ENCODE data around the gene LRRC74A.
A peak's percentile ranks its signal among the peaks of the same experiment; 100 is the strongest.

Gene LRRC74A

DNA sequence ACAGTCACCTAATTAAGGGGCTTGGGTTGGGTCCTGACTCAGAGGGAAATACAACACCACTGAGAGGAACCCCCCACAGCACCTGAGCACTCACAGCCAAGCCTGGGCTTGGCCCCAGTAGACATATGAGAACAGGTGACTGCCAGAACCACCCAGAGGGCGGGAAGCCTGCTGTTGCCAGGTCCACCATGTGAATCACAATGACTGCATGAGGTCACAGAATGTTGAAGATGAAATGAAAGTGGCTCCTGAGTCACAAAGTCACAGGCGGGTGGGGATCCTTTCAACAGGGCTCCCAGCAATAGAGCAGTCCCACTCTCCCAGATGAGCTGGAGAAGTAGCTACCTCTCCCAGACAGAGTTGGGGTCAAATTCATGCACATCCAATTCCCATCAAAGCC is at the start of gene LRRC74A:
Gene LRRC74A (plus strand): TSS at position 287 of the 400 bp plus-strand sequence. CDS start 290 bp downstream, outside the sequence.
- DNase-seq = no peak

DNA sequence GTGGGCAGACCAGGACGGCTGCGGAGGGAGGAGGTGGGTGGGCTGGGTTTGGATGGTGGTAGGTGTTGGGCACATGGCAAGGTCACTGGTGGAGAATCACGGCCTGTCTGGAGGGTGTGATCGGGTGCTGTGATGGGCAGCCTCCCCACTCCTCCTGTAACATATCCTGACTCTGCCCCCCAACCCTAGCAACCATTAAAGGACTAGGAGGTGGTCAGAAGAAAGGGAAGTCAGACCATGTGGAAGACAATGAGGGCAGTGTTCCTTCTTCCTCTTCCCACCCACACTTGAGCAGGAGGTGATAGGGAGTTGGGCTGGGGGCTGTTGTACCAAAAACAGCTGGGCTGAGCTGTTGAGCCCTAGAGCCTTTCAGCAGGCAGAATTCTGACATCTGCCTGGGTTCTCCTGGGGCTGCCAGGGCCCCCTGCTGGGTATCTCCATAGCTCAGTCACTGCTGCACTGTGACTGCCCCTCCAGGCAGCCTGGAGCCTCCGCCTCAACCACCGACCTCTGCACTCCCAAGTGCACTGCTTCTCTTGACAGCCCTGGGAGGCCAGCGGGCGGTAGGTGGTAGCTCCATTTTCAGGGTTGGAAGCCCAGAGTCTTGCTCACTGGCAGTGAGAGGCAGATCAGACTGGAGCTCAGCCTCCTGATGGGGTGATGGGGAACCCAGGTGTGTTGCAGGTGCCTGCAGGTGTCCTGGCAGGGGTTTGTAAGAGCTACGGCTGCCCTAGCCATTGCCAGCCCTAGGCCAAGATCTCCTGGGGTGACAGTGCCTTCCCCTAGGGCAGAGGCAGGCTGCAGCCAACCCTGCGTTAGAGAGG is 49.6 kb upstream of the LRRC74A start:
- DNase-seq = no peak

DNA sequence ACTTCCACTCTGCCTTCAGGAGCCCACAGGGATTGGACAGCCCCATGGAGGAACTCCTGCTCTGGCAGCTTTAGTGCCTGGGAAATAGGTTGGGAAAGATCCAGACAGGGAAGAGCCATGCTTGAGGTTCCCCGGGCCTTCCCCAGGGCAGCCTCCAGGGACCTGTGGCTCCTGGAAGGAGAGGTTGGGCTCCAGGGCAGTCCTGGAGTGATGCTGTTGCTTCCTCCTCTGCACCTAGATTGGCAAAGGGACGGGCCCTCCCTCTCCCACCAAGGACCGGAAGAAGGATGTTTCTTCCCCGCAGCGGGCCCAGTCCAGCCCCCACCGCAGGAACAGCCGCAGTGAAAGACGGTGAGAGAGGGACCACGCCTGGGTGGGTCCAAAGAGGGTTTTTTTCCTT is 48.5 kb upstream of the LRRC74A start:
- DNase-seq = no peak

DNA sequence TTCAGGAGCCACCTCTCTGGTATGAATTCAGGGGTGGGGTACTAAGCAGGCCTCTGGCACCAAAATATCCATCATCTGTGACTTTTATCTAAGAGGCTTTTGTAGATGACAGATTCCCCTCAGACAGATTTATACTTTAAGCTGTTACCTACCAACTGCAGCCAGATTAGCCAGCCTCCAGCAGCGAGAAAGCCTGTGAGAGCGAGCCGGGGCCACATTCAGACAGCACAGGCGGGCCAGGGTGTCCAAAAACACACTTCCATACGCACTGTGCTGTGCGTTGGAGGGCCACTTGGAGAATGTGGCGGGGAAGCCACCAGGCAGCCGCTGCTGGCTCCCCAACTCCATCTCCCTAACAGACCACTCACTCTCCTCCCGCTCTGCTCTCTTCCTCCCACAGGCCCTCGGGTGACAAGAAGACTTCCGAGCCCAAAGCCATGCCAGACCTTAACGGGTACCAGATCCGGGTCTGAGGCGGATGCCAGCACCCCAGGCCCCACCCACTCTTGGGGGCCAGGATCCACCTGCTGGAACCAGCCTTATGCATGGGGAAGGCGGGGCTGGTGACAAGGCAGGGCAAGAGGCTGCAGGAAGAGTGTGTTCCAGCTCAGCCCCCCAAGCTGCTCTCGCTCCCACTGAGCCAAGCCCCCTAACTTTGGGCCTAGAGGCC is 47.5 kb upstream of the LRRC74A start:
- no peak for DNase-seq

DNA sequence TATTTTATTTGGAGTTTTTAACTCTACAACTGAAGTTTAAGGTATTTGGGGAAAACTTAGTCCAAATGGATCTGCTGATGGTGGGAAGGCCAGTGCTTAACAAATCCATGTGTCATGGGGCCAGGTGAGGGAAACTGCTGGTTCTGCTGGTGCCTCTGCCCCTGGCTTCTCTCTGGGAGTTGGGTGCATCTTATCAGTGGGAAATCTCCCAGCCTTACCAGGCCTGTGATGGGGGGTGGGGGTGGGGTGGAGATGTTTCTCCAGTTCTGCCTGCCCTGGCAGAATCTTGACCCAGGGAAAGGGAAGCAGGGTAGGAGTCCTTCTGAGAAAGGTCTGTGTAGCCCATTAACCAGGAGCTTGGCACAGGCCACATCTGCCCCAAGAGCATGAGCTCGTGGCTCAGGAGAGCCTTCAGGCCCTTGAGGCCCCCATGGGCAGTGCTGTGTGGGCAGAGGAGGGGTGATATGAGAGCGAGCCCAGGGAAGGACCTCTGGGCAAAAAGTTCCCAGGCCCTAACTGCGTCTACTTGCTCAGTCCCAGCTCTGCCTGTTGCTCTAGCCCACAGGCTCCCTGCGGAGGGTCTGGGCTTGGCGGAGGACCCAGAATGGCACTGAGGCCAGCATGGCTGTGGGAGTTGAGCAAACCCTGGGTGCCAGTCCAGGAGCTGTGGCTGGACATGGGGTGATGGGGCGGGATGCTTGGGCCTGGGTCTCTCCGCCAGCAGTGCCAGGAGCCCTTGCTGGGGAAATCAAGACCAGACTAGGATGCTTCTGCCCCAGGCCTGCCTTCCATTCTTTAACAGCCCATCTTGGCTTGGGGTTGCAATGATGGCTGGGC is 46.8 kb upstream of the LRRC74A start:
- no peak for DNase-seq

DNA sequence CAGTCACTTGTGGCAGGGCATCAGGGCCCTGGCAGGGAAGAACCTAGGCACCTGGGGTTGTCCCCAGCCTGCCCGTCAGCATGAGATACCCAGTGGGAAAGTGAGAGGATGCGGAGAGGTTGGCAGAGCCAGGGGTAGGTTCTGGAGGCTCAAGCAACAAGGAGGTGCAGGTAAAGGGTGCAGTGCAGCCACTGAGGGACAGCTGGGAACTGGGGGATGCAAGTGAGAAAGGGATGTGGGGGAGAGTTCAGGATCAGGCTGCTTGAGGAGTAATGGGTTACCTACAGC is 46.2 kb upstream of the LRRC74A start:
- DNase-seq = no peak

DNA sequence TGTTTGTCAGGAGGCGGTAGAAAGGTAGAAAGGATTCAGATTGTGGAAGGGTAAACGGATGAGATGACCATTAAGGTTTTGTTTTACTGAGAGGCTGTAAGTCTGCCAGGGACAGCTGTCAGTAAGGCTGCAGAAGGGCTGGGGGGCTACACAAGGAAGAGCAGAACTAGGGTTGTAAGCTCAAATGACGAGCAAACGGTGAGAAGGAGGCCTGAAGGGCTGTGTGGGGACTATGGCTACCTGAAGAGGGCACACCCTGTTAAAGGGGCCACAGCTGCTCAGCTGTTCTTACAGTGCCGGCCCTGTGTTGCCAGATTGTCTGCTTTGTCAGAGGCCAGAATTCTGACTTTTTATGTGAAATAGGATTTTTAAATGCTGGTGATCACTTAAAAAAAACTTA is 45.8 kb upstream of the LRRC74A start:
- no peak for DNase-seq

DNA sequence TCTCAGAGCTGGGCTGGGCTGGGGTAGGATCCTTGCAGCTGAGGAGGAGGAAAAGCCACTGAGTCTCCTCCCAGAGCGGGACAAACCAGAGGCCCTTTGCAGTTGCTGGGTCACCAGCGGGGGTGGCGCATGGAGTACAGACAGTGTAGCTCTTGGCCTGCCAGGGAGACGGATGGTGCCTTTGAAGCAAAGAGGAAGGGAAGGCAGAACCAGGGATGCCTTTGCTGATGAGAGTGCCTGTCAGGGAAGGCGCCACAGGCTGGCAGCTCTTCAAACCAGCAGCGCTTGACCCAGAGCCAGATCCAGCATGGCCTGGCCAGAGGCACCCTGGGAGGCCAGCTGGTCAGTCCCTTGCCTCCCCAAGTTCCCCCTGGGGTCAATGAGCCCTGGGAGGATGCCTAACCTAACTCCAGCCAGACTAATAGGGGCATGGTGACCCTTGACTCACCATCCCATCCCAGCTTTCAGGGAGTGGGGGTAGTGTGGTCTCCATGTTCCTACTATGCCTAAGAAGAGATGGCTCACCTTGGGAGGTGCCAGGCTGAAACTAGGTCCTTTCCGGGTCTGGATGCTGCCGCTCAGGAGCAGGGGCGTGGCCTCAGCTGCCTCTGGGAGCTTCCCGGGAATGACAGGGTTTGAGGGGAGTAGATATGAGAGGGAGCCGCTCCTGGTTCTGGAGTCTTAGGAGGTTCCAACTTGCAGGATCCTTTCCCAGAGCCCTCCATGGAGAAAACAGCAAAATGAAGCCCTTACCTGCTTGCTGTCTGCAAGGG is 45.1 kb upstream of the LRRC74A start:
- no peak for DNase-seq

DNA sequence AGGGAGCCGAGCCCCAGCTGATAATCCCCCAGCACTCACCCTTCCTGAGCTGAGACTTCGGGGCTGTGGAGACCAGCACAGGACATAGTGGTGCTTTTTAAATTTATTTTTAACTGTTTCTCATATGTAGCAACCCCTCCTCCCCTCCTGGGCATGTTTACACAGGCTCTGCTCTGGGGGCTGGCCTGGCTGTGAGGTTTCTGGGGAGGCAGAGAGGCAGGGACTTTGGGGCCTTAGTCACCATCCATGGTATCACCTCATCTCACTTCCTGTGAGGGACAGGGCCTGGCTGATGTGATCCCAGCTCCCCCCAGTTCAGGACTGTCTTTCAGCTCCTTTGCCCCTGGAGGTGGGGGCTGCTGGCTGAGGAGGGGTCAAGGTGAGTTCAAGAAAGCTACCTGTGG is 44.6 kb upstream of the LRRC74A start:
- no peak for DNase-seq

DNA sequence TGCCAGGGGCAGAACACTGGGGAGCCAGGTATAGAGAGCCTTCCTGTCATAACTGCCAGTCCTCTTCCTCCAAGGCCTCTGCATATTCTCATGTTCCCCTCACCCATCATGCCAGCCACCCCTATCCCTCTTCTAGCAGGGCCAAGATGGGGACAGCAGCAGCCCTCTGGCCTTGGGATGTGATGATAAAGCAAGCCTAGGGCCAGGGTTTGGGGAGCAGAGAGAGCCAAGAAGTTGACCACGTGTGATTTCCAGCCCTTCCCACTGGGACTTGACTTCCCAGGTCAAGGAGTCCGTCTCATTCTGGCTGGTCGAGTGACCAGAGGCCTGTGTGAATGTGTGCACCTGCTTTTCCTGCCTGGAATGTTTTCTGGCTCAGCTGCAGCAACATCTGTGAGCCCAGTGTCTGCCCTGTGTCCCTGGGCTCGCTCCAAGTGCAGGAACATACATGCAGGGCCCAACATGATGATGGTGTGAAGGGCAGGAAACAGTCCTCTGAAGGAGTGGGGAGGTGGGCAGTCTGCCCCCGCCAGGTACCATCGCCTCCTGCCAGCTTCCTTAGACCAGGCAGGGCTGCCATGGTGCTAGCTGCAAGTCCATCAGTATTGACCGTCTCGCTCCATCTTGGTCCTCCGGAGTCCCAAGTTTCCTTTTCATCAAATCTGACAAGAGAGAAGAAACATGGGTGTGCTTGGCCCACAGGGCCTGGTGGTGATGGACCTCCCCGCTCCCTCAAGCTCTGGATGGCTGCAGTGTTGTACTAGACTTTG is 43.9 kb upstream of the LRRC74A start:
- no peak for DNase-seq

DNA sequence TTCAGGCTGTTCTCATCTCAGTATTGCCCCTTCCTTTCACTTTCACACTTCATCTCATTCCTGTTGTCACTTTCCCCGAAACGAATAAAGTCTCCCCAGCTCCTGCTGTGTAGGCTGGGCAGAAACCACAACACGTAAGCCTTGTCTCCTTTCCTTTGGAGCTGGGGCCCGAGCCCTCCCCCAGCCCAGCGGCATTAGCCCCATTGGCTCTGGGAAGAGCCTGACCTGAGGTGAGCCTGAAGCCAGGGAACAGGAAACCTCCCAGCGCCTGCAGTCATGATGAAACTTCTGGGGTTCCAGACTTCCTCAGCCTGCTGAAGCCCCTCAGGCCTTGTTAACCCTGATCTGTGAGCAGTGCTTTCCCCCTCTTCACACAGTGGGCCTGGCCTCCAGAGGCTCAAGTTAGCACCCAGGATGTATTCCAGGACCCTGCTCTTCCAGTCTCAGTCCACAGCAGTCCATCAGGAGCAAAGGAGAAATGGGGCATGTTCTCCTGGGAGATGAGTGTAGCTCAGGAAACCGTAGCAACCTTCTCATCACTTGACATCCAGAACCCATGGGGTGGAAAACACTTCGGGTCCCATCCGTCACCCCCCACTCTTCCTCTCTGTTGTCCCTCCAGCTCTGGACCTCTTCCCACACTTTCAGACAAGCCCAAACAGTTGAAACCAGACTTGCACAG is 43.2 kb upstream of the LRRC74A start:
- no peak for DNase-seq

DNA sequence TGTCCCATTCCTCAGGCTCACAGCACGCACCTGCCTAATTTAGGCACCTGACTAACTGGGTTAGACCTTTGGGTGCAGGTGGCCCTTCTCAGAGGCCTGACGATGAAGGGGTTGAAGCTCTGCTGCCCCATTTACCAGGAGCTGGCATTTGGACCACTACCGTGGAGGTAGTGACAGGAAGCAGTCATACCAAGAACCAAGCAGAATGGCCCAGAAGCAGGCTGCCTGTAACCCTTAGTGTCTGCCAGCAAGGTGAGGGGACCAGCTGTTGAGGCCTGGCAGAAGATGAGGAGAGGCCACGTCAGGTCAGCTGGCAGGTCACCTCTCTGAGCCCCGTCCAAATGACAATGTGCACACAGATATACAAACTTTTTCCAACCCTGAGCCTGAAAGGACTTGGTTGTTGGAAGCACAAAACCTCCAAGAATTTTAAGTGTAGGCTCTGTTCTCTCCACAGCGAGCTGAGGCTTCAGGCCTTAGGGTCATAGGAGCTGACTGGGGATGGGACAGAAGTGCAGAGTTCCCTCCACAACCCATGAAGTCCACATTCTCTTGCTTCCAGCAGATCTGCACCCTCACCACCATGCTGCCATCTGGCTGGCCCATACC is 41.8 kb upstream of the LRRC74A start:
- DNase-seq = no peak

DNA sequence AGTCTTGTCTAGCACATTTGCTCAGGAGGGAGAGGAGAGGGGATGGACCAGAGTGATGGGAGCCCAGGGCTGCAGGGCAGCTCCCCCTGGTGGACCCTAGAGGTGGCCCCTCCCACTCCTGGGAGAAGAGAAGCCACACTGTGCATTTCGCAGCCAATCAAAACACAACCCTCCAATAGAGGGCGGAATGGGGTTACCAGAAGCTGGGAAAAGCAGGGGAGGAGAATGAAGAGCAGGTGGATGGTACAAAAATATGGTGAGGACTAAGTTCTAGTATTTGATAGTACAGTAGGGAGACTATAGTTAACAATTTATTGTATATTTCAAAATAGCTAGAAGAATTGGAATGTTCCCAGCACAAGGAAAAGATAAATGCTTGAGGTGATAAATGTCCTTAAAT is 41.3 kb upstream of the LRRC74A start:
- DNase-seq = peak; percentile 36 to 65

DNA sequence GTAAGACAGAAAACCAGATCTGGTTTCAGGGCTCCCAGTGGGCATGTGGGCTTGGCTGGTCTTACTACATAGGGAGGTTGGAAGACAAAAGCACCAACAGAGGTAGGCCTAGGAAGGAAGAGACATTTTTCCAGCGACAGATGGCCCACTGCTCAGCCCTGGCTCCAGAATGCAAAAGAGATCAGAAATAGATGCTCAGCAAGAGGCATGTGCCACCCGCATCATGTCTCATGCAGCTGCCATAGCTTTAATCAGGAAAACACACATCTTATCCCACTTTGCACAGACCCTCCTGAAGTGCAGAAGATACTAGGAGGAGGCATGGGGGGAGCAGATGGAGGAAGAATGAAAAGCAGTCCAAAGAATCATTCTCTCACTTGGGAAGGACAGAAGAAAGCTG is 39.6 kb upstream of the LRRC74A start:
- DNase-seq = no peak

DNA sequence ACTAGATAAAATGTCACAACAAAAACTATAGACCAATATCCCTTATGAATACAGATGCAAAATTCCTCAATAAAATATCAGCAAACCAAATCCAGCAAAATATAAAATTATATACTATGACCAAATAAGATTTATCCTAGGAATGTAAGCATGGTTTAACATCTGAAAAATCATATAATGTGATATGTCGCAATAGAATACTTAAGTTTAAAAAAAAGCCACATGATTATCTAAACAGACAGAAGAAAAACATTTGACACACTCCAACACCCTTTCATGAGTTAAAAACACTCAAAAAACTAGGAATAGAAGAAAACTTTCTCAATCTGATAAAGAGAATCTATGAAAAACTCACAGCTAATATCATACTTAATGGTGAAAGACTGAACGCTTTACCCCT is 33.8 kb upstream of the LRRC74A start:
- DNase-seq = no peak

DNA sequence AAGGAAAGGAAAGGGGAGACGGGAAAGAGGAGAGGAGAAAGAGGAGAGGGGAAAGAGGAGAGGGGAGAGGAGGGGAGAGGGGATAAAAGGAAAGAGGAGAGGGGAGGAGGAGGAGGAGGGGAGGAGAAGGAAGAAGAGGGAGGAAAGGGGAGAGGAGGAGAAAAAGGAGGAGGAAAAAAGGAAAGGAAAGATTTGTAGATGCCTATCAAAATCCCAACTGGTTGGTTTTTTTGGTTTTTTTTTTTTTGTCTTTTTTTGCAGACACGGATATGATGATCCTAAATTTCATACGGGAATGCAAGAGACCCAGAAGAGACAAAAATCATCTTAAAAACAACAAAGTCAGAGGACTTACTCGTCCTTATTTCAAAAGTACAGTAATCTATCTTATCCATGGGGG is 32.9 kb upstream of the LRRC74A start:
- DNase-seq = no peak

DNA sequence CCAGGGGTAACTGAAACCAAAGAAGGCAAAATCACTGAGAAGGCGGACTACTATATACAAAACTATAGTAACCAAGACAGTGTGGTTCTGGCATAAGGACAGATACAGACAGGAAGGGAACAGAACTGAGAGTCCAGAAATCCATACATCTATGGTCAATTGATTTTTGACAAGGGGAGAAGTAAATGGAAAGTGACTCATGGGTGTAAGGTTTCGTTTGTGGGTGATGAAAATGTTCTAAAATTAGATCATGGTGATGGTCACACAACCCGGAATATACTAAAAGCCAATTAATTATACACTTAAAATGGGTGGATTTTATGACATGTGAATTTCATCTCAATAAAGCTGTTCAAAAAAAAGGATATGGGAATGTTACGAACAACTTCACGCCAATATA is 32.3 kb upstream of the LRRC74A start:
- DNase-seq = no peak

DNA sequence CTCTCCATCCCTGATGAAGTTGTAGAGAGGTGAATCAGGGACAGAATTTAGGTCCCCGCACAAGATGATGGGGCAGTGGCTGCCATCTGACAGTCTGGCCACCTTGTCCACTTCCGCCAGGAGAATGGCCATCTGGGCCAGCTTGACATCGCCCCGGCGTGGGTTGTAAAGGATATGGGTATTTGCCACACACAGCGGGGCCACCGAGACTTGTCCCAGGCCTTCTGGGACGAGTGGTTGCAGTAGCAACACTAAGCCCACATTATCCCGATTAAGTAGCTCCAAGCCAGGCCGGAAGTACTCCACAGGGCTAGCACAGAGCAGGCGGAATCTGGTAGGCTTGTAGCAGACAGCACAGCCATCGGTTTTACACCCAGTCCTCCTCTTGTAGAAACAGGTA is 19.8 kb upstream of the LRRC74A start:
- no peak for DNase-seq

DNA sequence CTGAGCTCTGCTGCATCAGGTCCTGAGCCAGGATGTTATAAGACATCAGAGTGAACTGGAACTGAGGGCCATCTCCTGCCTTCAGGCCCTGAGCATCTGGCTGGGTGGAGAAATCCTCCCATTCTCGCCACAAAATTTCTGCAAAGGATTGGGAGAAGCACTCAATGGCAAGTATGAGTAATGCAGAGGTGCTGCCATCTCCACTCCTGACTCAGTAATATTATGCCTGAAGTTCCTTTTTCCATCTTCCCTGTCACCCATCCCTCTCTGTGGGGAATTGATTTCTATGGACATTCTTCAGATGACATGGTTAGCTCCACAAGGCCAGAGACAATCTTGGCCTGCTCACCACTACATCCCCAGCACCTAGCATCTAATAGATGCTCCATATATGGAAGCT is 18.2 kb upstream of the LRRC74A start:
- DNase-seq = no peak

DNA sequence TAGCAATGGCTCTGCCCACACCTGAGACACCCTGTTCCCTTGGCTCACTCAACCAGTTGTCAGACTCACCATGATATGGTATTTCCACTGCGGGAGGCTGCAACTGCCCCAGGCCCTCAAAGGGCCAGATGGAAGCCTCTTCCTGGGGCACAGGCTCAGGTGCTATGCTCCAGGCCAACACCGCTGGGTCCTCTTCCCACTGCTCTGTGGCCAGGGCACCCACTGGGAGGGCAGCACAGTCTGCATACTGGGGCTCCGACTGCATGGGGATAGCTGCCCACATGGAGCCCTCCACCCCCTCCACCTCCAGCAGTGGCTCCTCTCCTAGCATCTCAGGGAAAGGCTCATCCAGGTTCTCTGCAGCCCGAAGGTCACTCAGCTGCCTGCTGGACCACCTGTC is 17.2 kb upstream of the LRRC74A start:
- DNase-seq = no peak

DNA sequence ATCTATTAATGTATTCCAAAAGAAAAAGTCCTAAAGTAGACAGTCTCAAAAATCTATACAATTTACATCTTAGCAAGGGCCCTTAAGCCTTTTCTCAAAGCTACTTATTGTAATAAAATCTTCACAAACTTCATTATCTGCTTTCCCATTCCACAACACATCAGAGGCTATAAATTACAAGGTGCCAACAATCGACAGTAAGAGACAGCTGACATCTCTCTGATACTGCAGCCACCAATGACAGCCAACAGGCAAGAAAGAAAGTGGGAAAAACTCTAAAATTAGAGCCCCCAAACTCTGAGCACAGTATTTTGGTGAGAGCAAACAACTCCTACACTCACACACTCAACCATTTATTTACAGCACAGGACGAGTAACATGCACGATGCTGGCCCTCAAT is 15.7 kb upstream of the LRRC74A start:
- DNase-seq = no peak
